ENCODE data around the gene VAT1.

The VAT1 gene

DNA sequence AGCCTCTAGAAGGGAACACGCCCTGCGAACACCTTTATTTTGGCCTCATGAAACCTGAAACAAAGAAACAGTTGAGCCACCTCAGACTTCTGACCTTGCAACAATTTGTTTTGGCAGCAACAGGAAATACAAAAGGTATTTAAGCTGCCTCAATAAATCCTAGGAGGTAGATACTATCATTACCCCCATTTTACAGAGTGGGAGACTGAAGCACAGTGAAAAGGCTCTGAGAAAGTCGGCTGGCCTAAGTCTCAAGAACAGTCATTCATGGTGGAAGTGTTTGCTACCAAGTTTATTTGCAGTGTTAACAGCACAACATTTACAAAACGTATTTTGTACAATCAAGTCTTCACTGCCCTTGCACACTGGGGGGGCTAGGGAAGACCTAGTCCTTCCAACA lies 21.8 kb upstream of the VAT1 start:
- TF ChIP-seq TAF1 (IDR thresholded peaks at IDR 0.05; ENCODE audit: low read depth, low read length), result no peak
- no peak for TF ChIP-seq POLR2A (IDR thresholded peaks at IDR 0.05; ENCODE audit: low read depth, low read length)
- no peak for TF ChIP-seq POLR2AphosphoS5 (IDR thresholded peaks at IDR 0.05; ENCODE audit: low read depth, low read length)
- TF ChIP-seq PAX5 (IDR thresholded peaks at IDR 0.05; ENCODE audit: insufficient read depth, low read length, severe bottlenecking), result no peak
- FAIRE-seq (no peak), DNase-seq (ENCODE audit: insufficient read length, low spot score) (no peak)

DNA sequence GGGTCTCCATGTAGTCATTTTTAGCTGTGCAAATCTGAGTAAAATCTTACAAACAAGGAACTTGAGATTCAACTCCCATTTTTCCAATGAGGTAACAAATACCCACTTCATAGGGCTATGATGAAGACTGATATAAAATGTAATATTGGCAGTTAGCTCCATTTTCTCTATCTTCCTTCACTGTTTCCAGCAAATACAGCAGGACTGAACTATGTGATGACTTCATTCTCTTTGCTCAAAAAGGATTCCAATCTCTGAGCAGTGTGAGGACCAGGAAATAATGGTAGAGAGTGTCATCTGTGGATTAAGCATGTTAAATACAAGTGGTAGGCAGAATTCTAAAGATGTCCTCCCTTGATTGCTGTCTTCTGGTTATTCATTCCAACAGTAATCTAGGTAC lies 21.1 kb upstream of the VAT1 start:
- TF ChIP-seq SPI1 (IDR thresholded peaks at IDR 0.05; ENCODE audit: low read depth, low read length) (no peak), POU2F2 (IDR thresholded peaks at IDR 0.05; ENCODE audit: low read depth, low read length) (no peak), TAF1 (IDR thresholded peaks at IDR 0.05; ENCODE audit: low read depth, low read length) (no peak), POLR2A (IDR thresholded peaks at IDR 0.05; ENCODE audit: low read depth, low read length) (no peak), PAX5 (IDR thresholded peaks at IDR 0.05; ENCODE audit: insufficient read depth, low read length, severe bottlenecking) (no peak), POLR2AphosphoS5 (IDR thresholded peaks at IDR 0.05; ENCODE audit: low read depth, low read length) (no peak)
- no peak for FAIRE-seq
- DNase-seq (ENCODE audit: insufficient read length, low spot score), result no peak

- FAIRE-seq, result no peak
- no peak for DNase-seq (ENCODE audit: insufficient read length, low spot score)
These were observed 19.9 kb upstream of the VAT1 start for GRCh38 chr17:43042025-43042628.

DNA sequence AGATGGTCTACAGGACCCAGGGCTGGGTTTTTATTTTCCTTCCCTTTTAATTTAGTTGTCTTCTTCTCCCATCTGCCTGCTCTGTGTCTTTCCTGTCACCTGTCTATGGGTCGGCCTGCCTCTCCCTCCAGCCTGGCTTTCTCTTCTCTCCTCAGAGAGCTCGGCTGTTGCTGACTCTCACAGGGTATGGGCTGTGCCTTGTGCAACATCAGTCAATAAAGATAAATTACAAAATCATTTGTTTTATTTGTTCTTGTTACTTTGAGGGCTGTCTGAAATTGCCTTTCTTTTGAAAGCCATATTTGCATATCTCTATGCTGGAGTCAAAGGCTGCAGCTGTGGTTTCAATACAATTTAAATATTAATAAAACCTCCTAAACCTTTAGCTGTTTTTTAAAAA lies 18.5 kb upstream of the VAT1 start:
- FAIRE-seq (no peak), DNase-seq (ENCODE audit: insufficient read length, low spot score) (no peak)
- TF ChIP-seq POLR2A (IDR thresholded peaks at IDR 0.05; ENCODE audit: low read depth, low read length), result no peak
- no peak for TF ChIP-seq SPI1 (IDR thresholded peaks at IDR 0.05; ENCODE audit: low read depth, low read length)
- TF ChIP-seq TAF1 (IDR thresholded peaks at IDR 0.05; ENCODE audit: low read depth, low read length), result no peak
- no peak for TF ChIP-seq POLR2AphosphoS5 (IDR thresholded peaks at IDR 0.05; ENCODE audit: low read depth, low read length)
- no peak for TF ChIP-seq POU2F2 (IDR thresholded peaks at IDR 0.05; ENCODE audit: low read depth, low read length)
- no peak for TF ChIP-seq PAX5 (IDR thresholded peaks at IDR 0.05; ENCODE audit: insufficient read depth, low read length, severe bottlenecking)

More at GRCh38 chr17:43042025-43042628, 19.9 kb upstream of the VAT1 start:
- no peak for TF ChIP-seq POLR2A (IDR thresholded peaks at IDR 0.05; ENCODE audit: low read depth, low read length)
- TF ChIP-seq SPI1 (IDR thresholded peaks at IDR 0.05; ENCODE audit: low read depth, low read length), result no peak
- TF ChIP-seq POLR2AphosphoS5 (IDR thresholded peaks at IDR 0.05; ENCODE audit: low read depth, low read length), result no peak
- no peak for TF ChIP-seq POU2F2 (IDR thresholded peaks at IDR 0.05; ENCODE audit: low read depth, low read length)
- no peak for TF ChIP-seq PAX5 (IDR thresholded peaks at IDR 0.05; ENCODE audit: insufficient read depth, low read length, severe bottlenecking)
- no peak for TF ChIP-seq TAF1 (IDR thresholded peaks at IDR 0.05; ENCODE audit: low read depth, low read length)

DNA sequence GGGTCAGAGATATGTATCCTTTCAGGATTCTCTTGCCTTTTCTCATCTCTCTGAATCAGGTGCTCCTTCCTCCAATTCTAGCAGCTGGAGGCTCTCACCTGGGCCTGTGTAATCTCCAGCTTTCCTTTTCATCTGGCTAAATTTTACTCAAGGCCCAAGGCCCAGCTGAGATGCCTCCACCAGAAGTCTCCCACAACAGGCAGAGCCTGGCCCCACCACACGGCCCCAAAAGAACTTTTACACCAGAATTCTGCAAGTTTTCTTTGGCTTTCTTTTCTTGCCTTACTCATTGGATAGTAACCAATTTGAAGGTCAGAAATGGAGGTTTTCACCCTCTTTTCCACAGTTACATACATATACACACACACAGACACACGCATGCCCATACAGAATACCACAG lies 17.5 kb upstream of the VAT1 start:
- DNase-seq (ENCODE audit: insufficient read length, low spot score) (no peak), FAIRE-seq (no peak)
- TF ChIP-seq SPI1 (IDR thresholded peaks at IDR 0.05; ENCODE audit: low read depth, low read length) (no peak), PAX5 (IDR thresholded peaks at IDR 0.05; ENCODE audit: insufficient read depth, low read length, severe bottlenecking) (no peak), POU2F2 (IDR thresholded peaks at IDR 0.05; ENCODE audit: low read depth, low read length) (no peak), POLR2AphosphoS5 (IDR thresholded peaks at IDR 0.05; ENCODE audit: low read depth, low read length) (no peak)

GRCh38 chr17:43034894-43035293 lies 12.7 kb upstream of the VAT1 start:
- no peak for FAIRE-seq
- TF ChIP-seq TAF1 (IDR thresholded peaks at IDR 0.05; ENCODE audit: low read depth, low read length) (no peak), POU2F2 (IDR thresholded peaks at IDR 0.05; ENCODE audit: low read depth, low read length) (no peak), POLR2AphosphoS5 (IDR thresholded peaks at IDR 0.05; ENCODE audit: low read depth, low read length) (no peak), SPI1 (IDR thresholded peaks at IDR 0.05; ENCODE audit: low read depth, low read length) (no peak), PAX5 (IDR thresholded peaks at IDR 0.05; ENCODE audit: insufficient read depth, low read length, severe bottlenecking) (no peak), POLR2A (IDR thresholded peaks at IDR 0.05; ENCODE audit: low read depth, low read length) (no peak)
- DNase-seq (ENCODE audit: insufficient read length, low spot score), result no peak

- FAIRE-seq (no peak), DNase-seq (ENCODE audit: insufficient read length, low spot score) (no peak)
- TF ChIP-seq POLR2AphosphoS5 (IDR thresholded peaks at IDR 0.05; ENCODE audit: low read depth, low read length) (no peak), PAX5 (IDR thresholded peaks at IDR 0.05; ENCODE audit: insufficient read depth, low read length, severe bottlenecking) (no peak), TAF1 (IDR thresholded peaks at IDR 0.05; ENCODE audit: low read depth, low read length) (no peak)
These were observed 12.0 kb upstream of the VAT1 start for GRCh38 chr17:43033948-43034881.

GRCh38 chr17:43031666-43032065 lies 9.5 kb upstream of the VAT1 start:
- FAIRE-seq, result no peak
- no peak for TF ChIP-seq POLR2AphosphoS5 (IDR thresholded peaks at IDR 0.05; ENCODE audit: low read depth, low read length)
- TF ChIP-seq SPI1 (IDR thresholded peaks at IDR 0.05; ENCODE audit: low read depth, low read length), result no peak
- no peak for TF ChIP-seq PAX5 (IDR thresholded peaks at IDR 0.05; ENCODE audit: insufficient read depth, low read length, severe bottlenecking)
- no peak for TF ChIP-seq TAF1 (IDR thresholded peaks at IDR 0.05; ENCODE audit: low read depth, low read length)
- no peak for TF ChIP-seq POLR2A (IDR thresholded peaks at IDR 0.05; ENCODE audit: low read depth, low read length)
- no peak for TF ChIP-seq POU2F2 (IDR thresholded peaks at IDR 0.05; ENCODE audit: low read depth, low read length)
- DNase-seq (ENCODE audit: insufficient read length, low spot score), result no peak

GRCh38 chr17:43030137-43030767 lies 8.1 kb upstream of the VAT1 start:
- FAIRE-seq (no peak), DNase-seq (ENCODE audit: insufficient read length, low spot score) (no peak)
- TF ChIP-seq TAF1 (IDR thresholded peaks at IDR 0.05; ENCODE audit: low read depth, low read length), result no peak
- TF ChIP-seq POLR2AphosphoS5 (IDR thresholded peaks at IDR 0.05; ENCODE audit: low read depth, low read length), result no peak
- no peak for TF ChIP-seq POLR2A (IDR thresholded peaks at IDR 0.05; ENCODE audit: low read depth, low read length)
- TF ChIP-seq PAX5 (IDR thresholded peaks at IDR 0.05; ENCODE audit: insufficient read depth, low read length, severe bottlenecking), result no peak
- no peak for TF ChIP-seq SPI1 (IDR thresholded peaks at IDR 0.05; ENCODE audit: low read depth, low read length)
- TF ChIP-seq POU2F2 (IDR thresholded peaks at IDR 0.05; ENCODE audit: low read depth, low read length), result no peak

Measured in GM12891 (cell line).